Measurements from ENCODE around the gene ARHGAP24.

Gene ARHGAP24

DNA sequence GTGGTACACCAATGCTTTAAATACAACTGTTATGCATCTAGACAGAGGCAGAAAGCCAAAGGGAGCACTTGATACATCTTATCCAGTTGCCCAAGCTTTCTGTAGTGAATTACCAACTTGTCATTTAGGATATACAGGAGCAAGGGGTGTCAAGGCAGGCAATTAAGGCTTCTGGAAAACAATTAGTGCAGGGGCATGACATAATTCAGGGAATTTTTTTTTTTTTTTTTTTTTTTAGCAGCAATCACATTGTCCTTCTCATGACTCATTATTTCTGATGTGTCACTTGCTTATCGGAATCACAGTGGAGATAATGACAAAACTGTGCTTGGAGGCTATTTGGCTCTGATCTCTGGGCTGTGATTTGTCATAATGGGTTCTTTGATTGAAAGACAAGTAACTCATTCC lies 259.5 kb downstream of the ARHGAP24 start:
- no peaks in the 10 kb centered on the region for H3K36me3 Mint-ChIP-seq
- no peak overlapping the region for H3K27ac Mint-ChIP-seq
- no peak for ATAC-seq
- H3K4me1 Mint-ChIP-seq: no peaks in the 10 kb centered on the region
- H3K9me3 Mint-ChIP-seq: peaks cover 21% of the 10 kb centered on the region
- H3K4me3 Mint-ChIP-seq: no peak overlapping the region
- DNase-seq (ENCODE audit: low spot score in 2 of 2): no peak

DNA sequence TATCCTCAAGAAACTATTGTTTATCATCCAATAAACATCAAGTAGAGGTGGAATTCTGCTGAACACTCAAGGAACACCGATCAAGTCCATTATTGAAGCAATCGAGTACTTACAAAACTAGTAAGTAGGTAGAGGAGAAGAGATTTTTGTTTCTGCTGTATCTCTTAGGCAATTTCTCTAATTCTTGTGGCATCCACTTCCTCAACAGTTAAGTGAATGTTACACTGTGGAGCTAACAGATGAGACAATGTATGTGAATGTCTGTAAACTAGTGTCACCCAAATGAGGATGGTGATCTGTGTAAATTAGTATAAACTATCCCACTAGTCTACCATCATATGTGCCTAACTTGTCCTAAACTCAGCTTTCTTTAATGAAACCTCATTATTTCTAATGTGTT lies 261.6 kb downstream of the ARHGAP24 start:
- H3K9me3 Mint-ChIP-seq: peaks cover 24% of the 10 kb centered on the region
- ATAC-seq (no peak), DNase-seq (ENCODE audit: low spot score in 2 of 2) (no peak)
- no peaks in the 10 kb centered on the region for H3K4me1 Mint-ChIP-seq
- H3K36me3 Mint-ChIP-seq: no peaks in the 10 kb centered on the region
- no peak overlapping the region for H3K27ac Mint-ChIP-seq
- H3K4me3 Mint-ChIP-seq: no peak overlapping the region

DNA sequence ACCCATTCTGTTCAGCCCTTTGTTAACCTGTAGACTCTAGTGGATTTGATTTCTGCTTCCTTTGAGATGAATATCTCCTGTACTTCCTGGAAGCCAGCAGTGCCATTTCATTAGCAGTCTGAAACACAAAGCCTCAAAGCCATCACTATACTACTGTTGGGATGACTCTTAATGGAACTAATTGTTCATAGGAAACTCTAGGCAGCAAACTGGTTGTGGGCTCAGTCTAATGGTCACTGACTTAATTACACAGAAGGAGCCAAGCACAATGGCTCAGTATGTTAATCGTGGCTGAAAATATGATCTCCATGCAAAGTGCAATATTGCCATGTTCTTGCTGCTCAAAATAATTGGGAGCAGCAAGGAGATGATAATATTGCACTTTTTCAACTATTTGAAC lies 262.3 kb downstream of the ARHGAP24 start:
- H3K27ac Mint-ChIP-seq: no peak overlapping the region
- no peak for ATAC-seq
- peaks cover 25% of the 10 kb centered on the region for H3K9me3 Mint-ChIP-seq
- no peaks in the 10 kb centered on the region for H3K4me1 Mint-ChIP-seq
- no peak for DNase-seq (ENCODE audit: low spot score in 2 of 2)
- H3K4me3 Mint-ChIP-seq: no peak overlapping the region
- H3K36me3 Mint-ChIP-seq: no peaks in the 10 kb centered on the region

- no peak for DNase-seq (ENCODE audit: low spot score in 2 of 2)
- H3K4me1 Mint-ChIP-seq: no peaks in the 10 kb centered on the region
- no peak overlapping the region for H3K27ac Mint-ChIP-seq
- H3K9me3 Mint-ChIP-seq: peaks cover 28% of the 10 kb centered on the region
- H3K36me3 Mint-ChIP-seq: no peaks in the 10 kb centered on the region
- H3K4me3 Mint-ChIP-seq: no peak overlapping the region
- ATAC-seq: no peak
Measured at GRCh38 chr4:85738721-85739120, 263.8 kb downstream of the ARHGAP24 start.

- H3K27ac Mint-ChIP-seq: no peak overlapping the region
- no peaks in the 10 kb centered on the region for H3K36me3 Mint-ChIP-seq
- no peaks in the 10 kb centered on the region for H3K4me1 Mint-ChIP-seq
- ATAC-seq (no peak), DNase-seq (ENCODE audit: low spot score in 2 of 2) (no peak)
- H3K4me3 Mint-ChIP-seq: no peak overlapping the region
- H3K9me3 Mint-ChIP-seq: peaks cover 22% of the 10 kb centered on the region
Measured at GRCh38 chr4:85740431-85740861, 265.5 kb downstream of the ARHGAP24 start.

DNA sequence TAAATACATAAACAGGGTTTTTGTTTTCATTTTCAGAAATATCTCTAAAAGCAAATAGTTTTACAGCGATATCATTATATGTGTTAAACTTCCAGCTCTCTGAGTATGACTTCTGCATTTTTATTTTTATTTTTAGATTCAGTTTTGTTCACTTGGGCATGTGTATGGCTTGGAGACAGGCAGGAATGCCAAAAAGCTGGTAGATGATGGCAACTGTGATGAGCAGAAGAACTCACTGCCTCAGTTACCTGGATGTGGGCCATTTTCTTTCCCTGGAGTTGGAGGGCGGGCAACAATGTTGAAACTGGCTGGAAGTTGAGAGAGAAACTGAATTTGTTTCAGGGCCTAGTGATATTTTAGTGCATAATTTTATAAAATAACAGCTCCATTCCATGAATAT lies 266.4 kb downstream of the ARHGAP24 start:
- H3K9me3 Mint-ChIP-seq: peaks cover 15% of the 10 kb centered on the region
- H3K36me3 Mint-ChIP-seq: no peaks in the 10 kb centered on the region
- no peak overlapping the region for H3K27ac Mint-ChIP-seq
- no peak for DNase-seq (ENCODE audit: low spot score in 2 of 2)
- ATAC-seq: no peak
- H3K4me1 Mint-ChIP-seq: no peaks in the 10 kb centered on the region
- no peak overlapping the region for H3K4me3 Mint-ChIP-seq

- DNase-seq (ENCODE audit: low spot score in 2 of 2): no peak
- Mint-ChIP-seq H3K27ac (no peak overlapping the region), H3K4me3 (no peak overlapping the region), H3K36me3 (no peaks in the 10 kb centered on the region), H3K9me3 (peaks cover 15% of the 10 kb centered on the region), H3K4me1 (no peaks in the 10 kb centered on the region)
- ATAC-seq: no peak
Measured at GRCh38 chr4:85741921-85742591, 267.1 kb downstream of the ARHGAP24 start.

DNA sequence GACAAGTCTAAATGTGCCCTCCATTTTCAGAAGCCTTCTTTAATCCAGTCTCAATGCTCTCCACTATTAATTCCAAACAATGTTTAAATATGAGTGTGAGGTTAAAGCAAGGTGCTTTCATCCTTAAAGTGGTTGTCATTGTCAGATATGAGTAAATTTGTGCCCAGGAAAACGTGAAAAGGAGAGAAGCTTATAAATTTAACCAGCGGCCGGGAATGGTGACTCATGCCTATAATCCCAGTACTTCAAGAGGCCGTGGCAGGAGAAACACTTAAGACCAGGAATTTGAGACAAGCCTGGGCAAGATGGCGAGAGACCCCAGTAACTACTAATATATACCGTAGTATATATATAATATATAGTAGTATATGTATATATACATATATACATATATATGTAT lies 270.0 kb downstream of the ARHGAP24 start:
- Mint-ChIP-seq H3K4me1 (no peaks in the 10 kb centered on the region), H3K4me3 (no peak overlapping the region), H3K36me3 (no peaks in the 10 kb centered on the region), H3K27ac (no peak overlapping the region), H3K9me3 (peaks cover 10% of the 10 kb centered on the region)
- DNase-seq (ENCODE audit: low spot score in 2 of 2) (no peak), ATAC-seq (no peak)

DNA sequence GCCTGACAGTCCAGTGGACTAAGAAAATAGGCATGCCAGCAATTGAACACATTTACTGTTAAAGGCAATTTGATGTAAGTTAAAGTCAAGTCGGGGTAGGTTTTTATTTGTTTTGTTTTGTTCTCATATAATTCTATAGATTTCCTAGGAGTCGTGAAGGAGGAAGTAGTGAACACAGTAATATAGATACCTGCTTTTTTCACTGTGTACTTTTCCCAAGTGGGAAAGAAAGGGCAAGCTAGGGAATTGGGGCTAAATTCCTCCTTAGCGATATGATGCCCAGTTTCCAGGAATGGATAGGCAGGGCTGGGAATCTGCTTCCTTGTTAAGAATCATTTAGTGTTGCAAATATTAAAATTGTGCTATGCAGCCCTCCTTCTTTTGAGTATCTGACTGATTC lies 271.0 kb downstream of the ARHGAP24 start:
- no peak for DNase-seq (ENCODE audit: low spot score in 2 of 2)
- Mint-ChIP-seq H3K4me1 (no peaks in the 10 kb centered on the region), H3K27ac (no peak overlapping the region), H3K4me3 (no peak overlapping the region), H3K9me3 (peaks cover 11% of the 10 kb centered on the region), H3K36me3 (no peaks in the 10 kb centered on the region)
- ATAC-seq: no peak

DNA sequence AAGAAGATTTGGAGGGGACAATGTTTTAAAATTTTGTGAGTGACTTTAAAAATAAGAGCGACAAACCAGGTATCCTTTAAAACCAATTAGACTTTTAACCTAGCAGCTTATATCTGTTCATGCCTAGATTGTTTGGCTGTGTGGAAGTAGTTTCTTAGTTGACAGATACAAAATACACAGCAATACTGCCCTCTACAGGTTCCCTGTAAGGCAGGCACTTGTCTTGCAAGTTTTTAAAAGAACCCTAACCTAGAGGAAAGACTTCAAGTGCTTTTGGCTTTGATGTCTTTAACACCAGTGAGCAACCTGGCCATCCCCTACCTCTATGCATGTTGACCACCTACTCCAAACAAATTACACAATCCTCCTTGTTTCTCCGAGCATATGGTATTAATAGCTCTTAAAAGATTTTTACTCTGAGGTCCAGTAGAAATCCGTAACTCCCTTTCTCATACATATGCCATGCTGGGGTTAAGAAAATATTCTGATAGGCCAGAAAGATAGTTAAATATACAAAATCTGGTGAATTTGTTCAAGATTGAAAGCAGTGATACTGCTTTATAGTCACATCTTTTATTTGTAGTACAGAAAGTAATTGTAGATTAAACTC lies 273.0 kb downstream of the ARHGAP24 start:
- no peak for ATAC-seq
- Mint-ChIP-seq H3K4me1 (no peaks in the 10 kb centered on the region), H3K9me3 (peaks cover 5% of the 10 kb centered on the region), H3K36me3 (no peaks in the 10 kb centered on the region), H3K27ac (no peak overlapping the region), H3K4me3 (no peak overlapping the region)
- DNase-seq (ENCODE audit: low spot score in 2 of 2): no peak

- DNase-seq (ENCODE audit: low spot score in 2 of 2): no peak
- Mint-ChIP-seq H3K27ac (no peak overlapping the region), H3K4me1 (no peaks in the 10 kb centered on the region)
Measured at GRCh38 chr4:85748654-85749053, 273.7 kb downstream of the ARHGAP24 start.

DNA sequence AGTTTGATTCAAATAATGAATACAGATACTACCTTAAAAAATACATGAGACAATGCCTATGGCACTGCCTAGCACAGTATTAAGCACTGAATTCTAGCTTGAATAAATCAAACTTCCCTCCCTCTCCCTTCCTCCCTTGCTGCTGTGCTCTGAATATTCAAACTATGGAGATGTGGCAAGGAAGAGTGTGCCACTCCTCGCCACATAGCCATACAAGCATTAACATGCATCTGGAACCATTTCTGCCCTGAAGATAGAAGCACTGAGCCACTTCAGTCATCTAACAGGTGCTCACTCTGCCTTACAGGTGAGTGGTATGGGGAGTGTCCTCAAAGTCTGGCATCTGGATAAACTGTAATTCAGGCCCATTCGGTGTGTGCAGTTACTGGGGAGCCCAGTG lies 276.9 kb downstream of the ARHGAP24 start:
- H3K9me3 Mint-ChIP-seq: peaks cover 6% of the 10 kb centered on the region
- H3K4me1 Mint-ChIP-seq: no peaks in the 10 kb centered on the region
- H3K36me3 Mint-ChIP-seq: no peaks in the 10 kb centered on the region
- no peak overlapping the region for H3K4me3 Mint-ChIP-seq
- H3K27ac Mint-ChIP-seq: no peak overlapping the region
- no peak for ATAC-seq
- DNase-seq (ENCODE audit: low spot score in 2 of 2): no peak

More at GRCh38 chr4:85748654-85749053, 273.7 kb downstream of the ARHGAP24 start:
- Mint-ChIP-seq H3K9me3 (peaks cover 4% of the 10 kb centered on the region), H3K4me3 (no peak overlapping the region), H3K36me3 (no peaks in the 10 kb centered on the region)
- ATAC-seq: no peak

DNA sequence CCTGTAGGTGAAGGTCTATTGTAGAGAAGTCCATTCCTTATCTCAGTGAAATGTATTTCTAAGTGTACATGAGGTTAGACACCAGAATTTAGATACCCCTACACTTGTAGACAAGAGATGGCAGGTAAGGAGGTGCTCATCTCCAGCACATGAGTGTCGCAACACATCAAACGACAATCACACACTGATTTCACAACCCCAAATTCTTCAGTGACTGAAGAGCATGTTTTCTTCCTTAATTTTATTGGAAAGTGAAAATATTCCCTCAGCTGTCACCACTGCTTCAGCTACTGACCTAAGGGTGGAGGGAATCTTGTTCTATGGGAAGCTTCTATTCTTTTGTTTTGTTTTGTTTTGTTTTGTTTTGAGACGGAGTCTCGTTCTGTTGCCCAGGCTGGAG lies 280.3 kb downstream of the ARHGAP24 start:
- ATAC-seq (no peak), DNase-seq (ENCODE audit: low spot score in 2 of 2) (no peak)
- peaks cover 12% of the 10 kb centered on the region for H3K9me3 Mint-ChIP-seq
- no peaks in the 10 kb centered on the region for H3K36me3 Mint-ChIP-seq
- H3K4me3 Mint-ChIP-seq: no peak overlapping the region
- H3K4me1 Mint-ChIP-seq: no peaks in the 10 kb centered on the region
- H3K27ac Mint-ChIP-seq: no peak overlapping the region

DNA sequence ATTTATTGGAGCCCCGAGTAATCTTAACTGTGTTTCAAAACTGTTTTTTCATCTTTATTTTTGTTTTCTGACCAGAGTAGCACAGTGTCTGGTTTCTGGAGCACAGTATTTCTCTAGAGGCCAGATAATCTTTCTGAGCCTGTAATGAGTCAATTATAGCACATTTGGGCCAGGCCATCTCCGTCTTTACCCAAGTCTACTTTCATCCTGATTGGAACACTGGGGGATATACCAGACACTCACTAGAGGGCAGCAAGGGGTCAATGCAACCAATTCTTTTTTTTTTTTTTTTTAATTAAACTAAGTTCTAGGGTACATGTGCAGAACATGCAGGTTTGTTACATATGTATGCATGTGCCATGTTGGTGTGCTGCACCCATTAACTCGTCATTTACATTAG lies 282.0 kb downstream of the ARHGAP24 start:
- Mint-ChIP-seq H3K9me3 (peaks cover 12% of the 10 kb centered on the region), H3K4me1 (no peaks in the 10 kb centered on the region)

GRCh38 chr4:85759388-85759787 lies 284.4 kb downstream of the ARHGAP24 start:
- H3K36me3 Mint-ChIP-seq: no peaks in the 10 kb centered on the region
- DNase-seq (ENCODE audit: low spot score in 2 of 2) (no peak), ATAC-seq (no peak)
- H3K27ac Mint-ChIP-seq: no peak overlapping the region
- peaks cover 10% of the 10 kb centered on the region for H3K9me3 Mint-ChIP-seq
- H3K4me1 Mint-ChIP-seq: no peaks in the 10 kb centered on the region
- H3K4me3 Mint-ChIP-seq: no peak overlapping the region

More for the DNA sequence above, 282.0 kb downstream of the ARHGAP24 start:
- no peak for ATAC-seq
- Mint-ChIP-seq H3K4me3 (no peak overlapping the region), H3K36me3 (no peaks in the 10 kb centered on the region), H3K27ac (no peak overlapping the region)
- DNase-seq (ENCODE audit: low spot score in 2 of 2): no peak

- Mint-ChIP-seq H3K9me3 (peaks cover 10% of the 10 kb centered on the region), H3K4me1 (no peaks in the 10 kb centered on the region), H3K36me3 (no peaks in the 10 kb centered on the region), H3K4me3 (no peak overlapping the region), H3K27ac (no peak overlapping the region)
- DNase-seq (ENCODE audit: low spot score in 2 of 2): no peak
- no peak for ATAC-seq
Measured at GRCh38 chr4:85760511-85760910, 285.6 kb downstream of the ARHGAP24 start.
